Fibroblast of skin of scalp (primary cell): Measurements from ENCODE around the gene MOK.

Experiments
- DNase-seq: peaks from one replicate; pipeline ENCODE4 v3.0.0-alpha.2; 2013

Gene MOK

GRCh38 chr14:102283631-102284129 lies 21.3 kb downstream of the MOK start:
- DNase-seq = no peak

DNA sequence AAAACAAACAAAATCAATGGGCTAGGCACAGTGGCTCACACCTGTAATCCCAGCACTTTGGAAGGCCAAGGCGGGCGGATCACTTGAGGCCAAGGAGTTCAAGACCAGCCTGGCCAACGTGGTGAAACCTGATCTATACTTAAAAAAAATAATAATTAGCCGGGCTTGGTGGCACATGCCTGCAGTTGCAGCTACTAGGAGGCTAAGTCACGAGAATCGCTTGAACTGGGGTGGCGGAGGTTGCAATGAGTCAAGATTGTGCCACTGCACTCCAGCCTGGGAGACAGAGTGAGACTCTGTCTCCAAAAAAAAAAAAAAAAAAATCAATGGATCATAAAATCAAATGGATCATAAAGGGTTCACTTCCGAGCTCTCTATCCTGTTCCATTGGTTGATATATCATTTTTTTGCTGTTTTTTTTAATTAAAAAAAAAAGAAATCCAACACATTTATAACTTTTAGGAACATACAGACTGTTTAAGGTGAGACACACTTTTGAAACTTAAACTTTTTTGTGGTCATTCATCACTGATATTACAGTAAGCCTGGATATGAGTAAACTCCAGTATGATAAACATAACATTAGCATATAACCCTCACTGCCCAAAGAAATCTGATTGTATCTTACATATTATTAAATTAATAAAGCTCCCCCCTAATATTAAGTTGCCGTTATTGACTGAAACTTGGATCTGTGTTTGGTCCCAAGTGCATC lies 22.1 kb downstream of the MOK start:
- DNase-seq = no peak

DNA sequence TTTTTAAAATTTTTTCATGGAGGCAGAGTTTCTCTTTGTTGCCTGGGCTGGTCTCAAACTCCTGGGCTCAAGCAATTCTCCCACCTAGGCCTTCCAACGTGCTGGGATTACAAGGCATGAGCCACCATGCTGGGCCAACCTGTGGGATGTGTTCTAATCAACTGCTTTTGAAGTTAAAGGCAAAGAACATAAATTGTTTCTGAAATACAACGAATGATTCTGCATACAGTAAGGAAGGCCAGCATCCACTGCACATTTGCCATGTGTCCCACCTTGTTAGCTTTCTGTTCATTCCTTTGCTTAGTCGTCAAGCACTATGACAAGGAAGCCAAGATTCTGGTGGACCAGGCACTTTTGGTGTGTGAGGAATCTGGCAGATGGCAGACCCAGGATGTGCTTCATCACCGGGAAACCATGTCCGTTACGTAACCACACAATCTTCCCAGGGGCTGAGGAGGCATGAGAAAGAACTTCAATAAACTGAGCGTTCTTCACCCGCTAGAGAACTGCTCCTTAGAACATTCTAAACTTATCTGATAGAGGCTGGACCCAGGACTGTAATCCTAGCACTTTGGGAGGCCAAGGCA lies 24.5 kb downstream of the MOK start:
- DNase-seq = peak; percentile 88

- peak; percentile 80 for DNase-seq
Observed at GRCh38 chr14:102279688-102280348, 25.1 kb downstream of the MOK start.

DNA sequence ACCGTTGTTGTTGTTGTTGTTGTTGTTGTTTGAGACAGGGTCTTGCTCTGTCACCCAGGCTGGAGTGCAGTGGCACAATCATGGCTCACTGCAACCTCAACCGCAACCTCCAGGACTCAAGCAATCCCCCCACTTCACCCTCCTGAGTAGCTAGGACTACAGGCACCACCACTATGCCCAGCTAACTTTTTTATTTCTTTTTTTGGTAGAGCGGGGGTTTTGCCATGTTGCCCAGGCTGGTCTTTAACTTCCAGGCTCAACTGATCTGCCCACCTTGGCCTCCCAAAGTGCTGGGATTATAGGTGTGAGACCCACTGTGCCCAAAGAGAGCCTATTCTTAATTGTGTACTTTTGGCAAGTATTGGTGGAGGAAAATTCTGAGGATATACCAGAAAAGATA lies 25.7 kb downstream of the MOK start:
- DNase-seq = no peak

GRCh38 chr14:102278631-102278935 lies 26.4 kb downstream of the MOK start:
- DNase-seq = no peak

GRCh38 chr14:102277874-102278630 lies 26.9 kb downstream of the MOK start:
- DNase-seq = no peak

- DNase-seq = no peak
Observed at GRCh38 chr14:102275866-102276265, 29.1 kb downstream of the MOK start.

- peak; percentile 38 for DNase-seq
Observed at GRCh38 chr14:102272392-102272791, 32.6 kb downstream of the MOK start.

DNA sequence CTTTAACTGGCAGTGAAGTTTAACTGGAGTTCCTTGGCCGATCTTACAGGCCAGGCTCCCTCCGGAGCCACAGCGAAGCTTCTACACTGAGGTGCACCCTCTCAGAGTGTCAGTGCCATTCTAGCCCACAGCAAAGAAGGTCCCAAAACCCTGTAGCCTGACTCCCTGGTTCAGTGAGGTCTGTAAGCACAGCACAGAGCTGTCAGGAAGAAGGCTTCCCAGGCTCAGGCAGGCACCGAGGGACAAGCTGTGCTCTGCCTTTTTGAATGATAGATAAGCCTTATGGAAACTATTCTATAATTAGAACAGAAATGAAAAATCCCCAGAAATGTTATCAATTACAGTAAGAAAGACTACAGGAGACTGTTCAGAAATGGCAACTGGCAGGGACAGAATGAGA lies 40.2 kb downstream of the MOK start:
- DNase-seq = no peak

- DNase-seq = no peak
Observed at GRCh38 chr14:102264355-102264754, 40.6 kb downstream of the MOK start.

DNA sequence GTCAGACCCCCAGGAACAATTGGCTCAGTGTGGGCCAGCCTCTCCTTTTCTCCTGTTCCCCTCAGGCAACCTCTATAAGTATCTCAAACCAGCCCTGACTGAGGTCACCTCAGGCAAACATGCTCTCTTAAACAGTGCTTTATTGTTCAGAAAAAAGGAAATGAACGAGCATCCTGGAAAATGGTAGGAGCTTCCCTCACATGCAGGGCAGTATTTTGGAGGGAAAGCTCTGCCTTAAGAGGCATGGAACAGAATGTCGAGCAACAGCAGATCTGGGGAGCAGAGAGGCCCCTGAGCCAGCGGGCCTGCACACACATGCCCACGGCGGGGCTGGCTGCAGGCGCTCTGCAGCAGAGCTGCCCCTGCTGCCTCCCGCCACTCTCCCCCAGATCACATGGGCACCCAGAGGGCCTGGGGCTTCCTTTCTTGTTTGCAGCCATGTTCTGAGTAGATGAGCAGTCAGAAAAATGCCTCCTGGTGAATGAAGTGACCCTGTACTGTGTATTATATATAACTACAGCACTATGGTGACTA lies 42.0 kb downstream of the MOK start:
- DNase-seq = no peak

DNA sequence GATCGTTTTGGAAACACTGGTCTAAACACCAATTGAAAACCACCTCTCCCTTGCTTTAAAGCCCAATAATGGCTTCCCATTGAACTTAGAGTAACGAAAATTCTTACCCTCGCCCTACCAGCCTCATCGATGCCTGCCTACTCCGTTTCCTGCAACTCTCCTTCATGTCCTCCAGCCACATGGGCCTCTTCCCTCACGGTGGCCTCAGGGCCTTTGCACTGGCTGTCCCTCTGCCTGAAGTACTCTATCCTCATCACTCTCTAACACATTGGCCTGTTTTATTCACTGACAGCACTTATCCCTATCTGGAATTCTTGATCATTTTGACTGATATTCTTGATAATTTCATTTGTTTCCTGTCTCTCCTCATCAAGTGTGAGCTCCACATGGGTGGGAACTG lies 46.8 kb downstream of the MOK start:
- no peak for DNase-seq

GRCh38 chr14:102256716-102257115 lies 48.2 kb downstream of the MOK start:
- DNase-seq = no peak

DNA sequence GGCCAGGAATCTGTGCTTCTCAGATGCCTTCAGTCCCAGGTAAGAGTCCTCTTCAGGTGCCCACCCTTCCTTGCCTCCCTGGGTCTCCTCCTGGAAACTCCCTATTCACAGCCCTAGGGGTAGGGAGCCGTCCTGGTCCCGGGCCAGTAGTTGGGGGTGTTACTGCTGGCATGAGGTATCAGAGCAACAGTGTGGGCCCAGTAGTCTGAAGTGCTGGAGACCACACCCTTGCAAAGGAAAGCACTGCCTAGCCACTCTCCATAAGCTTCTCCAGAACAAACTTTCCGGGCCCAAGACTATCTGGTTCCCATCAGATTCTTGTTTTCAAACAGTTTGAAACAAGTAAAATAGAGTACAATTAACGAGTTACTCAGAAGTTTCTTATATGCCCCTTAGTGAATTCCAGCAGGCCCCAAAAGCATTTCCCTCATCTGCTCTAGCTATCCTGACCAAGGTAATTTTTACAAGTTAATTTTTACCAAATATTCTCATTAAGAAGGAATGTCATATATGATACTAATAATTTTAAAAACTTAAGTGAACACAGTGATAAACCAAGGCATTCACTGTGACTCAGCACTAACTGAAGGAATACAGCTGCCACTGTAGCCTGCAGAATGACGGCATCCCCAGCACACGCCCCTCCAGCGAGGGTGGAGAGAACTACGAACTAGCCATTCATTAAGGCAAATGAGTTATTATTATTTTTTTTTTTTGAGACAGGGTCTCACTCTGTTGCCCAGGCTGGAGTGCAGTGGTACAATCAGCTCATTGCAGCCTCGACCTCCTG lies 49.4 kb downstream of the MOK start:
- no peak for DNase-seq

- DNase-seq = no peak
Observed at GRCh38 chr14:102252834-102253801, 51.8 kb downstream of the MOK start.

- no peak for DNase-seq
Observed at GRCh38 chr14:102251161-102251560, 53.8 kb downstream of the MOK start.

DNA sequence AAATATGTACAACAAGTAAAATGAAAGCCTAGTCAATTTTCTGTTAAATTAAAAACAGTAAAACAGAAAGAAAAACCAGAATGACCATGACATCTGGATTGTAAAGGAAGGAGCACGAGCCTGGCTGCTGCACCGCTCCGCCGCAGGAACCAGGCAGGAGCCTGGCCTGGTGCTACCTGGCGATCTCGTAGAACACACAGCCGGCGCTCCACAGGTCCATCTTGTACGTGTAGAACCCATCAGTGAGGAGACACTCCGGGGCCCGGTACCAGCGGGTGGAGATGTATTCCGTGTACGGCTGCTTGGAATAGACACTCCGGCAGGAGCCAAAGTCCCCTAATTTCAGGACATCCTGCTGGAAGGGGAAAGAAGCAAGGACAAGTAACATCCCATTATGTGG lies 54.3 kb downstream of the MOK start:
- DNase-seq = no peak

GRCh38 chr14:102249981-102250380 lies 55.0 kb downstream of the MOK start:
- DNase-seq = no peak

DNA sequence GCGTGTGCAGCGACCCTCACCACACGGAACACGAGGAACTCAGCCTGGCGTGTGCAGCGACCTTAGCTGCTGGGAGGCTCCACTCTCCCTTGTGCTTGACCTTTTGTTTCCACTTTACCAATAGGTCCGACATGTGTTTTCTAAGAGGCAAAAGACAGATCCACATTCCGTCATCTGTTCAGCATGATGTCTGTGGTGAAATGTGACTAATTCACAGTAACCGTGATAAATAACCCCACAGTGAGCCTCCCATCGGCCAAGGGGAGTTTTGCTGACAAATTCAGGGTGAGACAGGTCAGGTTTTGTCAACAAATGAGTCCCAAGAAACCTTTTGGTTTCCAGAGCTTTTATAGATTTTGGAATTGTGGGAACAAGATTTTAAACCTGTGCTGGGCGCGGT lies 55.9 kb downstream of the MOK start:
- no peak for DNase-seq

DNA sequence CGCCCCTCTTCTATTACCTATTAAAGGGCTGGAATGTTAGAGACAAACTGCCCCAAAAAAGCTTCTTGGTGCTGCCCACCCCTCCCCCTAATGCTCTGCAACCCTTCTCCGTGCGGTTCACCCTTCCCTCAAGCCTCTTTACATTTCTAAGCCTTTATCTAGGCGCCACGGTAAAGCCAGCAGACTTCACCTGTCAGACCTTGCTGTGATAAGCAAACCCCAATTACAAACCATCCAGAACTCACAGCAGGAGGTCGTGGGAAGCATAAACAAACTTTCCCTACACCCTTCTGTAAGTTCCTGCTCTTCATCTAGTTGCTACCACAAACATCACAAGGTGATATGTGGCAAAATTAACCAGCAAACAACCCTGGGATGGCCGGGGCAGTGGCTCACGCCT lies 56.8 kb downstream of the MOK start:
- no peak for DNase-seq
